Activated naive CD4-positive, alpha-beta T cell treated with anti-CD3 and anti-CD28 coated beads, Interleukin-2, amount 50 U/mL, for 72 hours (primary cell): ENCODE data around the gene RAB11FIP3. TPM values are rescaled to one million over a fixed set of nuclear protein-coding genes. Genes with fewer than 3 reads are reported as not detected.

ENCODE experiments used
- ATAC-seq, 2 donors: fragments of 150-1000 bp; cut with Tn5 transposase; 2 replicates each; pipeline ENCODE4 v1.10.0; 2021; ENCODE audit warnings: mild to moderate bottlenecking in 2 of 2, moderate library complexity in 2 of 2
- DNase-seq, 2 donors: peaks; one replicate each; pipeline ENCODE4 v3.0.0; 2021 to 2022; ENCODE audit warnings: low spot score in 2 of 2
- H3K27ac Mint-ChIP-seq, 2 donors: one replicate each; pipeline ENCODE4 v1.8.0; 2022; ENCODE audit warnings: mild to moderate bottlenecking in 2 of 2, mixed read lengths in 2 of 2
- H3K36me3 Mint-ChIP-seq, 2 donors: one replicate each; pipeline ENCODE4 v1.8.0; 2022; ENCODE audit warnings: mixed read lengths in 2 of 2
- H3K9me3 Mint-ChIP-seq, 2 donors: one replicate each; pipeline ENCODE4 v1.8.0; 2022; ENCODE audit warnings: mixed read lengths in 2 of 2
- total RNA-seq, 2 donors: library from RNA; stranded (reverse); gene quantifications; one replicate each; pipeline ENCODE4 v1.2.3, GENCODE V29; 2022

Gene RAB11FIP3
- total RNA-seq, 2 donors from 2014 or later, result 18.6 to 32.0 TPM

DNA sequence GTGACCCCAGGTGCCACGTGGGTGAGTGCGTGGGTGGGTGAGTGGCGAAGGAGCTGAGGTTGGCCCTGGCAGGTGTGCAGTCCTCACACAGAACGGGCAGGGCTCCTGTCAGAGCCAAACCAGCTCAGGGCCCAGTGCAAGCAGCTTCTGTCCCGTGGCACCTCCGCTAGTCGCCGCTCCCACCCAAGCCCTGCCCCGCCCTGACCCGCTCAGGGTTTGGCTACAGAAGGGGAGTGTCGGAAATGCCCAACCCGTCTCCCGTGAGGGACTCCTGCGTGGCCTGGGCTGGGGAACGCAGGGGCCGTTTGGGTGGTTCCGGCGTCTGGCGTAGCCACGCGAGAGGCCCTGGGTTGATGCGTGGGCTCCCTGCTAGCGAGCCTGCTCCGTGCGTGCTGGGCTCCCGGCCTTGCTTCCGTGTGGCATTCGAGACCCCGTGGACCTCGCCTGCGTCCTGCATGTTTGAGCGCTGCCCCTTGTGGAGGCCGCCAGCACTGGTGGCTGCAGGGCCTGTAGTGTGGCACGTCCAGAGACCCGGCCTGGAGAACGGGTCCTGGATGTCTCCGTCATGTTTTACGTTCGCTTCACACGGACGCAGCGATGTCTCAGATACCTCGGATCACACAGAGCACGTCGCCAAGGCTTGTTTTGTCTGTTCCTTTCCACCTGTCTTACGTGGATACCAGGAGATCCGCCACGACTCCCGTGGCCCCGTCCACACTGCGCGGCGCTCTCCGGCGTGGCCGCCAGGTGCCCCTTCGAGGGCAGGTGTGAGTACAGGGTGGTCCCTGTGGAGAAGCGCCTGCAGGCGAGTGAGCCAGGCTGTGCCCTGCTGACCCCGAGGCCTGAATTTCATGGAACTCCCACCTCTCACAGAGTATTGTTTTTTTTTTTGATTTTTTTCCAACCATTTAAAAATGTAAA, 112.2 kb downstream of the RAB11FIP3 start:
- Mint-ChIP-seq H3K9me3 (no peaks in the 10 kb centered on the region), H3K36me3 (no peaks in the 10 kb centered on the region), H3K27ac (no peak overlapping the region)
- ATAC-seq, result peak in 1 of 2 donors; percentile 5
- no peak for DNase-seq

DNA sequence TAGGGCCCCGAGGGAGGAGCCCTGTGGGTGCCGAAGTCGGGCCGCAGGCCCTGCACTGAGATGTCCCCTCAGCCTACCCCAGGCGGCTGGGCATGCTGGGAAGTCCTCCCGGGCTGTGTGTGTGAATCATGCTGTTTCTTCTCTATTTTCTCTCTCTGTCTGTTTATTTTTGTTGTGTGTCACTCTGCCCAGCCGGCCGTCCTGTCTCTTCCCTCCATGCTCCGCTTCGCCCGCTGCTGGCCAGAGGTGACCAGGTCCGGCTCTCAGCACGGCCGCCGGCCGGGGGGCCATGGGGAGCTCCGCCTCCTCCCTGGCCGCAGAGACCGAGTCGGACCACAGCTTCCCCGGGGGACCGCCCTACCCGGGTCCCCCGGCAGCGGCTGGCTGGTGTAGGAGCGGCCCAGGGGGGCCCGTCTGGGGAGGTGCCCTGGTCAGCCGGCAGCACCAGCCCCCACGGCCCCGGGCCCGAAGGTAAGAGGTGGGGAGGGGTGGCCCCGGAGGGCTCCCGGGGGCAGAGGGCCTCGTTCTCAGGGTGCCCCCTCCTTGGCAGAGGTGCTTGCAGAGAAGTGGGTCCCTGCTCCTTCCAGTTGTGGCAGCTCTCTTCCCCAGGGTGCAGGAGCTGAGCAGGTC, 114.6 kb downstream of the RAB11FIP3 start:
- no peaks in the 10 kb centered on the region for H3K9me3 Mint-ChIP-seq
- DNase-seq, result no peak
- no peaks in the 10 kb centered on the region for H3K36me3 Mint-ChIP-seq
- no peak for ATAC-seq
- H3K27ac Mint-ChIP-seq, result peak overlapping the region in 1 of 2 donors; percentile 56

DNA sequence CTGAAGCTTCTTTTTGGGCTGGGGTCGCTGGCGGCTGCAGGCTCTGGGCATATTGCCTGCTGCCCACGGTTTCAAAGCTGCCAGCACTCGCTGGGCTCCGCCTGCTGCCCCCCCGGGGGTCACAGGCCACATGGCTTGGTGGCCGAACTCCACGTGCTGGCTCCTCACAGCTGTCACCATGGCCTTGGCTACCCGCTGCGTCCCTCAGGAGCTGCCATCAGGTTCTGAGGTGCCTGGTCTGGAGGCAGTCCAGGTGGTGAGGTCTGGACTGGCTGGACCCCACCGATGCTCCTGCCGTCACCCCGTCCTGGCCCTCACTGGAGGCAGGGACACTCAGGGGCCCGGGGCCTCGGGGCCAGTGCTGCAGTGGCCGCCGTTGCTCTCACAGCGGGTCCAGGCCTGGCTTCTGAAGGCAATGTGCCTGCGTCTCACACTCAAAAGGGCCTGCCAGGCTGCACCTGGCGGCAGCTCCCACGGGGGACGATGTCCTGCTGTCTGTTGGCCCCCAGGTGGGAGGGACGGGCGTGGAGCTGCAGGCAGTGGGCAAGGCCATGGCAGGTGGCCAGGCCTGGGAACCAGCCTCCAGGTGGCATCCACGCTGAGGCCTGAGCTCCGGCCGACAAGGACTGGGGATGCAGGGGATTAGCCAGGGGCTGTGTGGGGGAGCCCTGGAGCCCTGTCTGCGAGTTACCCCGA, 115.3 kb downstream of the RAB11FIP3 start:
- no peak for ATAC-seq
- H3K9me3 Mint-ChIP-seq, result no peaks in the 10 kb centered on the region

DNA sequence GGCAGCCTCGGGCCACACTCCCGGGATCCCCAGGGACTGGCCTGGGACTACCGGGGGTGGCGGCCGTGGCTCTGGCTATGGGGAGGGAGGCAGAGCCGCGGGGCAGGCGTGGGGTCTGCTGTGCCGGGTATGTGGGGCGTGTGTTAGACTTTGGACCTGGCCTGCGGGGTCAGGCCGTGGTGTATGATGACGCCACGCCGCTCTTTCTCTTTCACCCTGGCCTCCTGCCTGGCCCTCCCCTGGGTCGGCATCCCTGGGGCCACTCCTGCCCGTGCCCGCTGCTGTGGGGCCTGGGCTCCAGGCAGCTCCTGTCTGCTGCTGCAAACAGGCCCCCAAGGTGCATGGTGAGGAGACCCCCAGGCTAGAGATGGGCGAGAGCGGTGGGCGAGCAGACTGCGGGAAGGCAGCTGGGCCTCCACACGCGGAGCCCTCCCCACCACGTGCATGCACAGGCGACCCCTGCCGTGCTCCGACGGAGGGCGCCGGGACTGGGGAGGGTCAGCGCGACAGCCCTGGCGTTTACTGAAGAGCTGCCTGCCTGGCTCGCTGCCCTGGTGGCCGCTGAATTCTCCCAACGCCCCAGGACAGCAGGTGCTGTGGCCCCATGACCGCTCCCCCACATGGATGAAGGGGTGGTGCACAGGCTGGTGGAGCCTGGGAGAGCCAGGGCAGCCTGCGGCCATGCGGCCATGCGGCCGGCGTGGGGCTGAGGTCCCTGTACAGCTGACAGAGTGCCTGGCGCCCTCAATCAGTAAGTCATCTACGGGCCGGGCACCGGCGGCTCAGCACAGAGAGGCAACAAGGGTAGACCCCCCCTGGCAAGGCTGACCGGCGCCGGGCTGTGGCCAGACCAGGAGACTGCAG, 118.1 kb downstream of the RAB11FIP3 start:
- ATAC-seq (no peak), DNase-seq (no peak)
- H3K9me3 Mint-ChIP-seq, result no peaks in the 10 kb centered on the region
- no peaks in the 10 kb centered on the region for H3K36me3 Mint-ChIP-seq
- H3K27ac Mint-ChIP-seq, result no peak overlapping the region

More for the DNA sequence above, 115.3 kb downstream of the RAB11FIP3 start:
- DNase-seq, result no peak
- Mint-ChIP-seq H3K27ac (no peak overlapping the region), H3K36me3 (no peaks in the 10 kb centered on the region)

DNA sequence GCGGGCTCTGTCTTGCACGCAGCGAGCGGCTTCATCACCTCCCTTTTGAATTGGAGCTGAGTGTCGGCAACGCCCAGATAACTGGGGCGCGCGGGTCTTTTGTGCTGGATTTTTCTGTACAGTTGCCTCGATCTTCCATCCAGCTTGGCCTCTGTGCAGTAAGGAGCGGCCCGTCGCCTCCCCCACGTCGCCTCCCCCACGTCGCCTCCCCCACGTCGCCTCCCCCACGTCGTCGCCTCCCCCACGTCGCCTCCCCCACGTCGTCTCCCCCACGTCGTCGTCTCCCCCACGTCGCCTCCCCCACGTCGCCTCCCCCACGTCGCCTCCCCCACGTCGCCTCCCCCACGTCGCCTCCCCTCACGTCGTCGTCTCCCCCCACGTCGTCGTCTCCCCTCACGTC, 119.1 kb downstream of the RAB11FIP3 start:
- no peak for ATAC-seq
- H3K36me3 Mint-ChIP-seq, result no peaks in the 10 kb centered on the region
- DNase-seq, result no peak
- no peaks in the 10 kb centered on the region for H3K9me3 Mint-ChIP-seq
- H3K27ac Mint-ChIP-seq, result no peak overlapping the region

DNA sequence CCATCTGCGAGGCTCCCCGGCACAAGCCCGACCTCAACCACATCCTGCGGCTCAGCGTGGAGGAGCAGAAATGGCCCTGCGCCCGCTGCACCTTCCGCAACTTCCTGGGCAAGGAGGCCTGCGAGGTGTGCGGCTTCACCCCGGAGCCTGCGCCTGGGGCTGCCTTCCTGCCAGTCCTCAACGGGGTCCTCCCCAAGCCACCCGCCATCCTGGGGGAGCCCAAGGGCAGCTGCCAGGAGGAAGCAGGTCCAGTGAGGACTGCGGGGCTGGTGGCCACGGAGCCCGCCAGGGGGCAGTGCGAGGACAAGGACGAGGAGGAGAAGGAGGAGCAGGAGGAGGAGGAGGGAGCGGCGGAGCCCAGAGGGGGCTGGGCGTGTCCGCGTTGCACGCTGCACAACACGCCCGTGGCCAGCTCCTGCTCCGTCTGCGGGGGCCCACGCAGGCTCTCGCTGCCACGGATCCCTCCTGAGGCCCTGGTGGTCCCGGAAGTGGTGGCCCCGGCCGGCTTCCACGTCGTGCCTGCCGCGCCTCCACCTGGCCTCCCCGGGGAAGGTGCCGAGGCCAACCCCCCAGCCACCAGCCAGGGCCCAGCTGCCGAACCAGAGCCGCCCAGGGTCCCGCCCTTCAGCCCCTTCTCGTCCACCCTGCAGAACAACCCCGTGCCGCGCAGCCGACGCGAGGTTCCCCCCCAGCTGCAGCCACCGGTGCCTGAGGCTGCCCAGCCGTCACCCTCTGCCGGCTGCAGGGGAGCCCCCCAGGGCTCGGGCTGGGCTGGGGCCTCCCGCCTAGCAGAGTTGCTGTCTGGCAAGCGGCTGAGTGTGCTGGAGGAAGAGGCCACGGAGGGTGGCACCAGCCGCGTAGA, 121.7 kb downstream of the RAB11FIP3 start:
- no peaks in the 10 kb centered on the region for H3K9me3 Mint-ChIP-seq
- no peaks in the 10 kb centered on the region for H3K36me3 Mint-ChIP-seq
- peak; percentile 52 to 73 for DNase-seq
- peak; percentile 76 to 84 for ATAC-seq
- no peak overlapping the region for H3K27ac Mint-ChIP-seq

DNA sequence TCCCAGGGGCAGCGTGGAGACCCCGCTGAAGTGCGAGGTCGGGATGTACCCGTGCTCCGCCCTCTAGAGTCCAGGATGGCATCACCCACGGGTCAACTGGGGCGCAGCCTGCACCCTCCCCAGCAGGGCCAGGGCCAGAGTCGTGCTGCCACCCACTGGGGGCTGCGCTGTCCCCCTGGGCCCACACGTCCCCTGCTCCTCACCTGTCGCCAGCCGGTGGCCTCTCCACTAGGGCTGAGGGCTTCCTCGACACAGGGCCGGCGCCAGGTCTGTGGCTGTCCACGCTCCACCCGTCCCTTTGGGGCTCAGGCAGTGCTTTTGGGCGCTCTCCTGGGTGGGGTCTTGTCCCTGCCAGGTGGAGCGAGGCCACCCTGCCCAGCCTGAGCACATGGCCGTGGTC, 123.1 kb downstream of the RAB11FIP3 start:
- DNase-seq (no peak), ATAC-seq (no peak)
- Mint-ChIP-seq H3K9me3 (no peaks in the 10 kb centered on the region), H3K27ac (no peak overlapping the region), H3K36me3 (no peaks in the 10 kb centered on the region)

DNA sequence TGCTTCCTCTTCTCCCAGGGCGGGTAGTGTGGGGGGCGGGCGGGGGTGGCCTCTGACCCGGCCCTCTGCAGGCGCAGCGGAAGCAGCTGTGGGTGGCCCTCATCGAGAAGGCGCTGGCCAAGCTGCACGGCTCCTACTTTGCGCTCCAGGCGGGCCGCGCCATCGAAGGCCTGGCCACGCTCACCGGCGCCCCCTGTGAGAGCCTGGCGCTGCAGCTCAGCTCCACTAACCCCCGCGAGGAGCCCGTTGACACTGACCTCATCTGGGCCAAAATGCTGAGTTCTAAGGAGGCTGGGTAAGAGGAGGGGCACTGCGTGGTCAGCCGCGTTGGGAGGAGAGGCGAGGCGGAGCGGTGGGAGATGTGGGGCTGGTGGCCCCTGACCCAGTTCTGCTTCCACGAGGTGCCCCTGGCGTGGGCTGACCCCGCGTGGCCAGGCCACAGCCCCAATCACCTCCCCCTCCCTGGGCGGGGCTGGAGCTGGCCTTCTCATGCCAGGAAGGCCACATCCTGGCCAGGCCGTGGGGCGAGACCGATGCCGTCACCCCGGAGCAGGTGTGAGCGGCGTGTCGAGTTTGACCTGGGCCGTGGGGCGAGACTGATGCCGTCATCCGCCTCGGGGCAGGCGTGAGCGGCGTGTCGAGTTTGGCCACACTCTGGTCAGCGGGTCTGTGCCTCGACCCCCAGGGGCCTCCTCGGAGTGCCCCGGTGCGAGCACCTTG, 124.3 kb downstream of the RAB11FIP3 start:
- Mint-ChIP-seq H3K9me3 (no peaks in the 10 kb centered on the region), H3K27ac (no peak overlapping the region), H3K36me3 (no peaks in the 10 kb centered on the region)
- DNase-seq (no peak), ATAC-seq (no peak)

DNA sequence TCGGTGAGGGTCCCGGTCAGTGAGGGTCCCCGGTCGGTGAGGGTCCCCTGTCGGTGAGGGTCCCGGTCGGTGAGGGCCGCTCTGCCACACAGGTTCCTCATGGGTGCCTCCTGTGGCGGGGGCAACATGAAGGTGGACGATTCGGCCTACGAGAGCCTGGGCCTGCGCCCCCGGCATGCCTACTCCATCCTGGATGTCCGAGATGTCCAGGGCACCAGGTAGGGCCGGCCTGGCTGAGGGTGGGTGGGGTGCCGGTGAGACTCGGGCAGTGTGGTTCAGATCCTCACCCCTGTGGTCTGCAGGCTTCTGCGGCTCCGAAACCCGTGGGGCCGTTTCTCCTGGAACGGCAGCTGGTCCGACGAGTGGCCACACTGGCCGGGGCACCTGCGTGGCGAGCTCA, 125.8 kb downstream of the RAB11FIP3 start:
- DNase-seq, result no peak
- no peaks in the 10 kb centered on the region for H3K9me3 Mint-ChIP-seq
- H3K27ac Mint-ChIP-seq, result no peak overlapping the region
- no peaks in the 10 kb centered on the region for H3K36me3 Mint-ChIP-seq
- no peak for ATAC-seq

DNA sequence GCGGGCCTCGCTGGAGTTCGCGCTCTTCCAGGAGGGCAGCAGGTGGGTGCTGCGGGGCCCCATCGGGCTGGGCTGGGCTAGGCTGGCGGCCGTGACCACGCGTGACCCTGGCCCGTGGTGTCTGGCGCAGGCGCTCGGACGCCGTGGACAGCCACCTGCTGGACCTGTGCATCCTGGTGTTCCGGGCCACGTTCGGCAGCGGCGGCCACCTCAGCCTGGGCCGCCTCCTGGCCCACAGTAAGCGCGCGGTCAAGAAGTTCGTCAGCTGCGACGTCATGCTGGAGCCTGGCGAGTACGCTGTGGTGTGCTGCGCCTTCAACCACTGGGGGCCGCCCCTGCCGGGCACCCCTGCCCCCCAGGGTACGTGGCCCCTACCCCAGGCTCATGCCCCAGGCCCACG, 126.7 kb downstream of the RAB11FIP3 start:
- no peak for ATAC-seq
- no peak for DNase-seq
- Mint-ChIP-seq H3K36me3 (no peaks in the 10 kb centered on the region), H3K9me3 (no peaks in the 10 kb centered on the region), H3K27ac (no peak overlapping the region)

DNA sequence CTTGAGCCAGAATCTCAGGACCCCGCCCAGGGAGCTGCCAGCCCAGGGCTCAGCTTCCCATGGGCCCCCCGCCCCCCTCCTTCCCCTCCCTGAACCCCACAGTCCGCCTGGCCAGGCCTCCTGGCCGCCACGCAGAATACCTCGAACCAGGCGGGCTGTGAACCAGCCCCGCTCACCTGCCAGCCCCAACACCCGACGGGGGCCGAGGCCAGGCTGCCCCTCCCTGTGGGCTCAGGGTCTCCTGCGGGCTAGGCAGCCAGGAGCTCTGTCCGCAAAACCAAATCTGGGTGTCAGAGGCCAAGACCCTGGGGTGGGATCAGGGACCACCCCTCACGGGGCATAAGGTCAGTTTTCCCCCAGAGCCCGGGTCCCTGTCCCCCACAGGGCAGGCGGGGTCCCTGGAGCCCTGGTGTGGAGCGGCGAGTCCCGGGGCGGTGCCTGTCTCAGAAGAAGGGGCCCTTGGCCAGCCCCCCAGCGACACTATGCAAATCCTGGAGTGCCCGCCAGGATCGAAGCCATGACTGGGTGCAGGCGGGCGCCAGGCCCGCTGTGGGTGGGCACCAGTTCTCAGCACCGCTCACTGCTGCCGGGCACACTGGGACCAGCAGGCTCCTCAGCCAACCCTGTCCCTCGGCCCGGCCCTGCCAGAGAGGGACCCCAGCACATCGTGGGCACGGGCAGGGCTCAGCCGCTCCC, 128.3 kb downstream of the RAB11FIP3 start:
- Mint-ChIP-seq H3K9me3 (no peaks in the 10 kb centered on the region), H3K27ac (no peak overlapping the region), H3K36me3 (no peaks in the 10 kb centered on the region)
- DNase-seq (no peak), ATAC-seq (no peak)

DNA sequence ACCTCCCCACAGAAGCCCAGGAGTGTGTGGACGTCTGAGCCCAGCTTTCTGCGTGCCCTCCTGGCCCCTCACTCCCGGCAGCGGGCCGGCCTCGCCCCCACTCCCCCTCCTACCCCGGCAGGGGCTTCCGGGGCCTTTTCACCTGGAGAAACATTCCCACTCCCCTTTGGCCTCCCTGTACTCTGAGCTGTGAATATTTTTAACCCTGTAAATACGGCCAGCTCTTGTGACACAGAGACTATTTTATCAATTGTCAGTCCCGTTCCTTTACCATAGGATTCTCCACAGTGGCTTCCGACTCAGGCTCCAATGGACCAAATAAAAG, 128.8 kb downstream of the RAB11FIP3 start:
- H3K36me3 Mint-ChIP-seq, result no peaks in the 10 kb centered on the region
- no peak for DNase-seq
- no peak for ATAC-seq
- no peaks in the 10 kb centered on the region for H3K9me3 Mint-ChIP-seq
- no peak overlapping the region for H3K27ac Mint-ChIP-seq

DNA sequence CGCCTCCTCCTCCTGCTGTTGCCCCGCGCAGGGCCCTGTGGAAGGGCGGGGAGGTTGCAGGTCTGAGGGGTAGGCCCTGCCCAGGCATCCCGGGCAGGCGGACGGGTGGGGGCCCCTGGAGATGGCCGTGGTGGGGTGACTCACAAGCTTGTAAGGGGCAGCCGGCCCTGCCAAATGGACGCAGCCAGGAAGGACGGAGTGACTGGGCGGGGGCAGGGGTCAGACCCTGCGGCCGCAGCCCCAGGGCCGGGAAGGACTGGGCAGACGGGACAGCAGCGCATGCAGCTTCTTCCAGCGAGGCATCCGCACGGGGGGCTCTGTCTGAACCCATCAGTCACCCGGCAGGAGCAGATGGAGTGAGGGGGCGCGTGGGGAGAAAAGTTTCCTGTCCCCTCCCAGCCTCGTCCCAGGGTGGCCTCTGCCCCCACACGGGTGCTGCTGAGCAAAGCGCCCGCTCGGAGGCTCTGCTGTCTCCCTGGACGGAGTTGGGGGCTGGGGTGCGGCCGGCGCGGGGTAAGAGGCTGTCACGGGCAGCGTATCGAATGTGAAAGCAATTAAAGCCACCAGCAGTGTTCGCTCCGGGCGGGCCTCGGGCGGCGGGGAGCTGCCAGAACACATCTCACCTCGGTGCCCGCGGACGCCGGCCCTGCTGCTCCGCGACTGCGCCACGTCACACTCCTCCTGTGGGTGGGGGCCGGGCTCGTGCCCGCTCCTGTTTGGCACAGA, 129.4 kb downstream of the RAB11FIP3 start:
- Mint-ChIP-seq H3K36me3 (no peaks in the 10 kb centered on the region), H3K9me3 (no peaks in the 10 kb centered on the region), H3K27ac (no peak overlapping the region)
- DNase-seq (no peak), ATAC-seq (no peak)
